GM06990 (cell line): ENCODE results near the gene NUP37.
"Not testable (repeated sequence)": the region's sequence is repeated elsewhere in the genome, so short reads cannot be mapped to it uniquely, and the experiment has no call there.

Experiments
- DNase-seq: peaks from one replicate; pipeline ENCODE4 v3.0.0-alpha.2; 2011; ENCODE audit not compliant: insufficient read length; ENCODE audit errors: extremely low read depth
- H3K27me3 ChIP-seq: replicated peaks from 2 replicates; pipeline ENCODE4 v1.6.0; 2011; ENCODE audit warnings: low read length; ENCODE audit not compliant: control insufficient read depth, insufficient read depth
- H3K36me3 ChIP-seq: 2 replicates; pipeline ENCODE4 v1.5.1; 2011; ENCODE audit warnings: low read length; ENCODE audit not compliant: control insufficient read depth, insufficient read depth
- H3K4me3 ChIP-seq: replicated peaks from 2 replicates; pipeline ENCODE4 v1.5.1; 2011; ENCODE audit warnings: low read depth, mild to moderate bottlenecking, control low read depth, low read length
- TF ChIP-seq, protein P1 (sequence below): IDR thresholded peaks from 2 replicates; pipeline ENCODE4 v1.5.1; 2011; ENCODE audit warnings: low read length, control low read depth, mild to moderate bottlenecking, inconsistent platforms; ENCODE audit not compliant: insufficient read depth, poor library complexity, severe bottlenecking

The NUP37 gene

DNA sequence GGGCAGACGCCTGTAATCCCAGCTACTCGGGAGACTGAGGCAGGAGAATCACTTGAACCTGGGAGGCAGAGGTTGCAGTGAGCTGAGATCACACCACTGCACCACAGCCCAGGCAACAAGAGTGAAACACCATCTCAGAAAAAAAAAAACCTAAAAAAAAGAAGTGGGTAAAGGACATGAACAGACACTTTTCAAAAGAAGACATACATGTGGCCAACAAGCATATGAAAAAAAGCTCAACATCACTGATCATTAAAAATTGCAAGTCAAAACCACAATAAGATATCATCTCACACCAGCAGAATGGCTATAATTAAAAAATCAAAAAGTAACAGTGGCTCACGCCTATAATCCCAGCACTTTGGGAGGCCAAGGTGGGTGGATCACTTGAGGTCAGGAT, 10.8 kb upstream of the NUP37 start:
- DNase-seq, H3K4me3 ChIP-seq, H3K27me3 ChIP-seq, H3K36me3 ChIP-seq: not testable (repeated sequence)

DNA sequence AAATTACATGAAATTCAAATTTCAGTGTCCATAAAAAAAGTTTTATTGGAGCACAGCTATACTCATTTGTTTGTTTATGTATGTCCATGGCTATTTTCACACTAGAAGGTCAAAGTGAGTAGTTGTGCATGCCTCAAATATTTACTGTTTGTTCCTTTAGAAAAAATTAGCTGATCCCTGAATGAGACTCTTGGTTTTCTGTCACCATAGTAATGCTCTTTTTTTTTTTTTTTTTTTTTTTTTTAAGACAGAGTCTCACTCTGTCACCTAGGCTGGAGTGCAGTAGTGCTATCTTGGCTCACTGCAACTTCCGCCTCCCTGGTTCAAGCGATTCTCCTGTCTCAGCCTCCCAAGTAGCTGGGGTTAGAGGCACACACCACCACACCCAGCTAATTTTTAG, 1.4 kb upstream of the NUP37 start:
- DNase-seq, H3K27me3 ChIP-seq, H3K36me3 ChIP-seq: not testable (repeated sequence)
- H3K4me3 ChIP-seq: peak overlapping the region; percentile 96

DNA sequence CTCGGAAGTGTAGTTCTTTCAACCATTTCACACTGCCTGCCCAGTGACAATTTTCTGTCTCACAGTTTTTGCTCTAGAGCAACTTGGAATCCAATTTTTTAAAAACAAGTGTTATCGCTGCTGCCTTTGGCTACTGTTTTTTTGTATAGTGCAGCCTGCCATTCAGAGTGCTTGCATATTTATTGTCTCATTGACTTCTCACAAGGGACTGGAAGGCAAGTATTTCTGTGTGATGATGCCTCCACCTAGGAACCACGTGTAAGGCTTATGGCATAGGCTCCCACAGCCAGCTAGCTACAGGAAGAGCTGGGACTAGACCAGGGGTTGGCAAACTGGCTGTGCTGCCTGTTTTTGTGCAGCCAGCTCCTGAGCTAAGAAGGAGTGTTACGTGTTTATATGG, 972 bp upstream of the NUP37 start:
- TF ChIP-seq, protein P1, sequence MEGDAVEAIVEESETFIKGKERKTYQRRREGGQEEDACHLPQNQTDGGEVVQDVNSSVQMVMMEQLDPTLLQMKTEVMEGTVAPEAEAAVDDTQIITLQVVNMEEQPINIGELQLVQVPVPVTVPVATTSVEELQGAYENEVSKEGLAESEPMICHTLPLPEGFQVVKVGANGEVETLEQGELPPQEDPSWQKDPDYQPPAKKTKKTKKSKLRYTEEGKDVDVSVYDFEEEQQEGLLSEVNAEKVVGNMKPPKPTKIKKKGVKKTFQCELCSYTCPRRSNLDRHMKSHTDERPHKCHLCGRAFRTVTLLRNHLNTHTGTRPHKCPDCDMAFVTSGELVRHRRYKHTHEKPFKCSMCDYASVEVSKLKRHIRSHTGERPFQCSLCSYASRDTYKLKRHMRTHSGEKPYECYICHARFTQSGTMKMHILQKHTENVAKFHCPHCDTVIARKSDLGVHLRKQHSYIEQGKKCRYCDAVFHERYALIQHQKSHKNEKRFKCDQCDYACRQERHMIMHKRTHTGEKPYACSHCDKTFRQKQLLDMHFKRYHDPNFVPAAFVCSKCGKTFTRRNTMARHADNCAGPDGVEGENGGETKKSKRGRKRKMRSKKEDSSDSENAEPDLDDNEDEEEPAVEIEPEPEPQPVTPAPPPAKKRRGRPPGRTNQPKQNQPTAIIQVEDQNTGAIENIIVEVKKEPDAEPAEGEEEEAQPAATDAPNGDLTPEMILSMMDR: no peak
- H3K4me3 ChIP-seq: peak overlapping the region; percentile 96
- H3K27me3 ChIP-seq: no peaks in the 10 kb centered on the region
- DNase-seq: no peak
- peaks cover 2% of the 10 kb centered on the region for H3K36me3 ChIP-seq

DNA sequence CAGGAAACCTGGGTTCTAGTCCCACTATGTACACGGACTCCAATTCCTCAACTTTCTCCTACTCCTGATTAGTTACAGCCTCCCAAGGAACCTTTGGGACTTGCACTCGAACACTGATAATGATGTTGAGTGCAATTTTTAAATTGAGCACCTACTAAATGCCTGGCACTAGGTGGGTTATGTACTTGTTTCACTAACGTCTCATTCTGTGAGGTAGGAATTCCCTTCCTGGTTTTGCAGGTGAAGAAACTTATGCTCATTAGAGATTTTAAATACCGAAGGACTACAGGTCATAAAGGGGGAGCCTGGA, 605 bp upstream of the NUP37 start:
- peak overlapping the region; percentile 96 for H3K4me3 ChIP-seq
- no peaks in the 10 kb centered on the region for H3K27me3 ChIP-seq
- TF ChIP-seq, protein P1: no peak
- DNase-seq: no peak
- H3K36me3 ChIP-seq: peaks cover 2% of the 10 kb centered on the region

DNA sequence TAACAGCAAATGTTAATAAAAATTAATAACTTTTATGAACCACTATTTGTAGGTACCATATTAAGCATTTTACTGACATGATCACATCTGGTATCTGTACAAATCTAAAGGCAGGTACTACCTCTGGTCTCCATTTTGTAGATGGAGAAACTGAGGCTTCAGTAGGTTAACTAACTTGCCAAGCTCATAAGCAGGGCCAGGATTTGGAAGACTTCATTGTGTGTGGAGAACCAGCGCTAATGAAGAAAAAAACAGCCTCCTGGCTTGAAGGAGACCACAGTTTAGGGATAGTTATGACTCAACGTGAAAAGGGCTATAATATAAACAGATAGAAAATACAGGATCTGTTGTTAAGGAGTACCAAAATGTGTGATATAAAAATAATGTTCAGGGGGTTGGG, 1.0 kb downstream of the NUP37 start:
- peak overlapping the region; percentile 96 for H3K4me3 ChIP-seq
- H3K36me3 ChIP-seq: no peaks in the 10 kb centered on the region
- no peak for DNase-seq
- TF ChIP-seq, protein P1: no peak
- H3K27me3 ChIP-seq: no peaks in the 10 kb centered on the region

DNA sequence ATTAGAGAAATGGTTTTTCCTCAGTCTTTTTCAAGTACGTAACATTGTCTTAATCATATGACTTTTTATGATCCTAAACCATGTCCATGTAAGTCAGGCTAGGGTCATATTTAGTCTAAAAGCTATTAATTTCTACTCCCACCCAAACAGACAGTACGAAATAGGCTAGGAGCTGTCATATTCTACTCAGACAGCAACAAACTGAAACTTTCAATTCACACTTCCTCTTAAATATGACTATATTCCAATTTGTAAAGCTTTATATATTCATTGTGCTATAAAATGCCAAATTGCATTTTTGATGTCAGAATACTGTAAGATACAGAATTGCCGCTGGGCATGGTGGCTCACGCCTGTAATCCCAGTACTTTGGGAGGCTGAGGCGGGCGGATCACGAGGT, 3.5 kb downstream of the NUP37 start:
- Histone ChIP-seq H3K4me3 (no peak overlapping the region), H3K27me3 (no peaks in the 10 kb centered on the region), H3K36me3 (no peaks in the 10 kb centered on the region; the same call in 1 of the 2 replicates)
- DNase-seq: no peak
- TF ChIP-seq, protein P1: no peak

DNA sequence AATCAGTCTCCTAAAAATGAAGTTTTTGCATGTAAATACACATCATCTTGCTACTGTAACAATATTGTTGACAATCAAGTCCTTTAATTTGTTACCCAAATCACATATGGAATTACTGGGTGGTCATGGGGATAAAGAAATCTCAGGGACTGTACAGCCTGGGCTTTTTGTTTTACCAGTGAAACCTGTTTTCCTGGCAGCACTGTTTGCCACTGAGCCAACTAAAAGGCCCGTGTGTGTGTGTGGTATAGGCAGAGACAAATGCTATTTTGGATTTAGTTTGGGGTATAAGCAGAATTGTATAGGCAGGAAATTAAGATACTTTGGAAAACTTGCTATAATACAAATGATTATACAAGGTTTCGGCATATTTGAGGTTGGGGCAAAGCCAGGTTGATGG, 5.7 kb downstream of the NUP37 start:
- Histone ChIP-seq H3K4me3 (no peak overlapping the region), H3K36me3 (peaks cover 5% of the 10 kb centered on the region), H3K27me3 (no peaks in the 10 kb centered on the region)
- no peak for DNase-seq
- TF ChIP-seq, protein P1: no peak
